Measurements from ENCODE around the gene MAN2C1. TPM values are rescaled to one million over a fixed set of nuclear protein-coding genes. Genes with fewer than 3 reads are reported as not detected.
"Not testable (repeated sequence)": the region's sequence is repeated elsewhere in the genome, so short reads cannot be mapped to it uniquely, and the experiment has no call there.

Gene MAN2C1
- total RNA-seq, 1 donor from 2014 or later: 237 TPM

- peaks cover 4% of the 10 kb centered on the region for H3K36me3 Mint-ChIP-seq (ENCODE audit: low read depth, unreplicated experiment)
- no peak overlapping the region for H3K4me3 Mint-ChIP-seq (ENCODE audit: unreplicated experiment)
- H3K4me1 Mint-ChIP-seq (ENCODE audit: unreplicated experiment): no peaks in the 10 kb centered on the region
- no peak overlapping the region for H3K27ac Mint-ChIP-seq (ENCODE audit: unreplicated experiment)
- H3K9me3 Mint-ChIP-seq (ENCODE audit: unreplicated experiment): no peaks in the 10 kb centered on the region
- TF ChIP-seq CTCF (IDR thresholded peaks at IDR 0.05; ENCODE audit: unreplicated experiment): no peak
- H3K27me3 Mint-ChIP-seq (ENCODE audit: unreplicated experiment): peaks cover 2% of the 10 kb centered on the region
- no peak for DNase-seq (ENCODE audit: low spot score)
Observed at GRCh38 chr15:75328493-75329314, 39.7 kb downstream of the MAN2C1 start.

- peaks cover 4% of the 10 kb centered on the region for H3K36me3 Mint-ChIP-seq (ENCODE audit: low read depth, unreplicated experiment)
- no peak for TF ChIP-seq CTCF (IDR thresholded peaks at IDR 0.05; ENCODE audit: unreplicated experiment)
- no peaks in the 10 kb centered on the region for H3K9me3 Mint-ChIP-seq (ENCODE audit: unreplicated experiment)
- peaks cover 2% of the 10 kb centered on the region for H3K27me3 Mint-ChIP-seq (ENCODE audit: unreplicated experiment)
- no peak overlapping the region for H3K27ac Mint-ChIP-seq (ENCODE audit: unreplicated experiment)
- no peak for DNase-seq (ENCODE audit: low spot score)
- H3K4me3 Mint-ChIP-seq (ENCODE audit: unreplicated experiment): no peak overlapping the region
- no peaks in the 10 kb centered on the region for H3K4me1 Mint-ChIP-seq (ENCODE audit: unreplicated experiment)
Observed at GRCh38 chr15:75327491-75327890, 40.9 kb downstream of the MAN2C1 start.

DNA sequence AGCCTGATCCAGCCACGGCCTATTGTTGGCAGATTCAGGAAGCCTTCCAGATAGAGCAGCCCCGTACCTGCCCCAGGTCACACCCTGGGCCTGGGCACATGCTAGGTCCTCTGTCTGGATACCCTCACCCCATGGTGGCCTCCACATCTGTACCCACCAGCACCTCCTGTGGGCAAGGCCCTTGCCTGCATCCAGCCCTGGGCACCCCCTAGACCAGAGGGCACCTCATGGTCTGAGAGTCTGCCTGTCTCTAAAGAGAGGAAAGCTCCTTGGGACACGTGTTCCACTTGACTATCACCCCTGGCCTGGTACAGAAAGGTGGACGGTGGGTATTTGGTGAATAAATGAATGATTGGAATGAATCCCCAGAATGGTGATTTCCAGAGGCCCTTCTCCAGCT lies 41.4 kb downstream of the MAN2C1 start:
- H3K4me1 Mint-ChIP-seq (ENCODE audit: unreplicated experiment): no peaks in the 10 kb centered on the region
- H3K27ac Mint-ChIP-seq (ENCODE audit: unreplicated experiment): no peak overlapping the region
- H3K9me3 Mint-ChIP-seq (ENCODE audit: unreplicated experiment): no peaks in the 10 kb centered on the region
- H3K4me3 Mint-ChIP-seq (ENCODE audit: unreplicated experiment): no peak overlapping the region
- peaks cover 4% of the 10 kb centered on the region for H3K36me3 Mint-ChIP-seq (ENCODE audit: low read depth, unreplicated experiment)
- no peak for DNase-seq (ENCODE audit: low spot score)
- H3K27me3 Mint-ChIP-seq (ENCODE audit: unreplicated experiment): peaks cover 2% of the 10 kb centered on the region
- TF ChIP-seq CTCF (IDR thresholded peaks at IDR 0.05; ENCODE audit: unreplicated experiment): no peak

DNA sequence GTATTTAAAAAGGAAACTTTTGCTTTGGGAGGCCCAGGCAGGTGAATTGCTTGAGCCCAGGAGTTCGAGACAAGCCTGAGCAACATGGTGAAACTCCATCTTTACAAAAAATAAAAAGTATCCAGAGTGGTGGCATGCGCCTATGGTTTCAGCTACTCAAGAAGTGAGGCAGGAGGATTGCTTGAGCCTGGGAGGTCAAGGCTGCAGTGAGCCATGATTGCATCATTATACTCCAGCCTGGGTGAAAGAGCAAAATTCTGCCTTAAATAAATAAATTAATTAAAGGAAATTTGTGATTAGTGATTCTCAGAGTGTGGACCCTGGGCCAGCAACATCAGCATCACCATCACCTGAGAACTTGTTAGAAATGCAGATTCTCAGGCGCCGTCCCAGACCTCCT lies 42.5 kb downstream of the MAN2C1 start:
- Mint-ChIP-seq H3K9me3 (ENCODE audit: unreplicated experiment) (no peaks in the 10 kb centered on the region), H3K4me1 (ENCODE audit: unreplicated experiment) (no peaks in the 10 kb centered on the region), H3K27me3 (ENCODE audit: unreplicated experiment) (peaks cover 2% of the 10 kb centered on the region), H3K36me3 (ENCODE audit: low read depth, unreplicated experiment) (peaks cover 4% of the 10 kb centered on the region), H3K27ac (ENCODE audit: unreplicated experiment) (no peak overlapping the region), H3K4me3 (ENCODE audit: unreplicated experiment) (no peak overlapping the region)
- TF ChIP-seq CTCF (IDR thresholded peaks at IDR 0.05; ENCODE audit: unreplicated experiment): no peak
- DNase-seq (ENCODE audit: low spot score): no peak

DNA sequence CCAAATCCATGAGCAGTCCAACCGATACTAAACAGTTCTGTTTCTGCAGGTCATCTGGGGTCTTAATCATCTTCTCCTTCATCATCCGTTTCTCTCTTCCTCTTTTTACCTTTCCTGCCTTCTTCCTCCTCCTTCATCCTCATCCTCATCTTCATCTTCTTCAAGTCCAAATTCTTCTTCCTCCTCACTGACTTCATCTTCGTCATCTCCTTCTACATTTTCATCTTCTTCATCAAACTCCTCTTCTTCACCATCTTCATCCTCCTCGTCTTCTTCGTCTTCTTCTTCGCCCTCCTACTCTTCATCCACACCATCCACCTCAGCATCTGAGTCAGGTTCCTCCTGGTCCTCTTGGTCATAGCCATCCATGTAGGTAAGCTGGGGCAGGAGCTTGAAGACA lies 46.7 kb downstream of the MAN2C1 start:
- Mint-ChIP-seq H3K27me3 (ENCODE audit: unreplicated experiment) (peaks cover 2% of the 10 kb centered on the region), H3K36me3 (ENCODE audit: low read depth, unreplicated experiment) (no peaks in the 10 kb centered on the region), H3K4me1 (ENCODE audit: unreplicated experiment) (no peaks in the 10 kb centered on the region), H3K4me3 (ENCODE audit: unreplicated experiment) (no peak overlapping the region), H3K9me3 (ENCODE audit: unreplicated experiment) (no peaks in the 10 kb centered on the region), H3K27ac (ENCODE audit: unreplicated experiment) (no peak overlapping the region)
- no peak for TF ChIP-seq CTCF (IDR thresholded peaks at IDR 0.05; ENCODE audit: unreplicated experiment)
- no peak for DNase-seq (ENCODE audit: low spot score)

DNA sequence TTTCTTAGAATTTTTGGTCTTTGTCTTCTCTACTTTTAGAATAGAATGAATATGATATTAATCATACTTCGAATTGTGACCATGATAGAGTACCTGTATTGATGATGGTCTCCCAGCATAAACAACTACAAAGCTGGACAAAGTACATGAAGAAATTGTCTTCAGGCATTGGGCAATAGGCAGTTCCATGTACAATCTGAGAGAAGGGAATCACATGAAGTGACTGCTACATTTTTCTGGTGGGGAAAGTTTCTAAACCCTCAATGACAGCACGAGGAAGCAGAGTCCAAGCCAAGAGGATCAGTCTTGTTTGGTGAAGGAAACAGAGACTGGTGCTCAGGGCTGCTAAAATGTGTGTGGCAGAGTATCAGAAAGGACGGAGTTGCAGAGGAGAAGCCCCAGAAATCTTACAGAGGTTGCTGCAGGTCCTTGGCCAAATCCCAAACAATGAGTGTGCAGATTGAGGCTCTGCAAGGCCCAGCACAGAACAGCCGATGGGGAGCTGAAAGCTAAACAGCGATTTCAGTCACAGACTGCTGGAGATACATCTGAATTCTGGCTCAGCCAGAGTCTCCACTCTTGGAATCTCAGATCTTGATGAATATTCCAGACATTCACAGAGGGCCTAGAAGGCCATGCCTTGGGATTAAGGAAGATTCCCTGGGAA lies 49.0 kb downstream of the MAN2C1 start:
- not testable (repeated sequence) for H3K4me3 Mint-ChIP-seq (ENCODE audit: unreplicated experiment); H3K27me3 Mint-ChIP-seq (ENCODE audit: unreplicated experiment); H3K9me3 Mint-ChIP-seq (ENCODE audit: unreplicated experiment); DNase-seq (ENCODE audit: low spot score); H3K36me3 Mint-ChIP-seq (ENCODE audit: low read depth, unreplicated experiment); H3K4me1 Mint-ChIP-seq (ENCODE audit: unreplicated experiment); H3K27ac Mint-ChIP-seq (ENCODE audit: unreplicated experiment)
